Measurements from ENCODE around the gene LRRC10B. TPM values are rescaled to one million over a fixed set of nuclear protein-coding genes. Genes with fewer than 3 reads are reported as not detected.
A peak's percentile ranks its signal among the peaks of the same experiment; 100 is the strongest.

Gene LRRC10B
- total and polyA plus RNA-seq, 2 of the 8 experiments (the other 6 are each of a cell fraction or from before 2014, with no cell fraction given) = 0.47 to 0.71 TPM

GRCh38 chr11:61541598-61541997 is 33.0 kb downstream of the LRRC10B start:
- Histone ChIP-seq H3K36me3 (ENCODE audit: control insufficient read depth in 2 of 4, insufficient read depth in 4 of 4, low read length in 3 of 4) (no peaks in the 10 kb centered on the region), H3K9ac (replicated peaks in 1 of 4; ENCODE audit: extremely low read depth in 1 of 4, low read depth in 3 of 4, low read length in 3 of 4) (no peak overlapping the region), H2BK15ac (ENCODE audit: low read length) (peak overlapping the region; percentile 98), H3K4me3 (ENCODE audit: extremely low read depth in 1 of 4, insufficient read depth in 2 of 4, low read depth in 3 of 4, low read length in 4 of 4) (no peak overlapping the region), H2BK120ac (replicated peaks; ENCODE audit: low read depth, low read length) (no peak overlapping the region), H3K56ac (replicated peaks; ENCODE audit: insufficient read length, low read depth, low read length) (no peak overlapping the region), H3K14ac (ENCODE audit: insufficient read length) (no peak overlapping the region), H3K27me3 (replicated peaks in 1 of 4; ENCODE audit: control insufficient read depth in 3 of 4, extremely low read depth in 1 of 4, insufficient read depth in 3 of 4, low read length in 3 of 4) (no peaks in the 10 kb centered on the region; a peak in 1 of 7 replicates), H2AK5ac (ENCODE audit: low read depth, low read length) (no peak overlapping the region), H2BK20ac (ENCODE audit: low read length) (0 out of 2 replicates have a peak overlapping the region, but pooled peaks have one; percentile 86), H3K79me1 (ENCODE audit: low read depth, low read length) (no peaks in the 10 kb centered on the region), H2BK12ac (ENCODE audit: low read depth, low read length) (peak overlapping the region; percentile 86; the same call in 1 of the 2 replicates), H2AFZ (ENCODE audit: low read length) (no peak overlapping the region), H4K20me1 (replicated peaks in 1 of 2; ENCODE audit: control insufficient read depth in 1 of 2, insufficient read depth in 2 of 2, low read length in 2 of 2) (peaks cover 0 to 2% of the 10 kb centered on the region in 2 experiments), H4K8ac (ENCODE audit: extremely low read depth, insufficient read depth, low read length) (no peak overlapping the region), H3K23ac (ENCODE audit: insufficient read length) (no peak overlapping the region), H2BK5ac (ENCODE audit: low read depth, low read length) (peak overlapping the region; percentile 88; the same call in 1 of the 2 replicates), H3K9me3 (ENCODE audit: insufficient read depth in 2 of 2, low read depth in 1 of 2, low read length in 1 of 2) (no peaks in the 10 kb centered on the region; a peak in 1 of 4 replicates), H3K79me2 (ENCODE audit: control insufficient read depth in 1 of 2, insufficient read depth in 2 of 2, low read length in 2 of 2) (no peaks in the 10 kb centered on the region), H3K4ac (replicated peaks; ENCODE audit: insufficient read length, low read depth, low read length) (no peak overlapping the region), H4K5ac (ENCODE audit: insufficient read length, low read depth, low read length) (no peak overlapping the region), H3K18ac (ENCODE audit: extremely low read depth, low read length) (peak overlapping the region; percentile 99; the same call in 1 of the 2 replicates), H4K91ac (replicated peaks; ENCODE audit: insufficient read length, low read length) (peak overlapping the region; percentile 95), H3K4me1 (replicated peaks in 1 of 4; ENCODE audit: control insufficient read depth in 3 of 4, insufficient read depth in 4 of 4, low read length in 3 of 4) (peaks cover 5 to 35% (median 18%) of the 10 kb centered on the region in 4 experiments), H3K27ac (ENCODE audit: low read depth, low read length) (no peak overlapping the region), H3K23me2 (ENCODE audit: low read depth, low read length) (no peaks in the 10 kb centered on the region), H3K4me2 (ENCODE audit: insufficient read depth in 1 of 2, low read depth in 2 of 2, low read length in 2 of 2) (peak overlapping the region; percentile 39 to 44; a peak in 3 of 4 replicates)
- 18% methylated on average over 1 of the region's 3 CpGs; no CpG with 5 or more reads in 1 of the 2 experiments for WGBS, 2 experiments (ENCODE audit: extremely low coverage in 1 of 2, insufficient coverage in 1 of 2, insufficient read length in 1 of 2, insufficient replicate concordance in 2 of 2, low coverage in 1 of 2, low lambda C conversion rate in 2 of 2, missing lambda C conversion rate in 1 of 2)
- CTCF ChIA-PET (ENCODE audit: partially characterized antibody) = interaction anchor here (0.6 to 23.7 kb wide), 12 partner anchors 10 to 108 kb away, joined by 3 to 330 read pairs (median 12); no protein-coding TSS in a partner anchor
- POLR2A ChIA-PET (ENCODE audit: partially characterized antibody) = interaction anchor here (0.7 to 1.6 kb wide), 4 partner anchors 11 to 180 kb away, joined by 3 to 5 read pairs (median 4); partner anchors contain the start of genes CYB561A3 and TMEM138
- DNase-seq (ENCODE audit: low read depth in 1 of 2, low spot score in 2 of 2) = no peak
- no peak for FAIRE-seq
- TF ChIP-seq CHD1 (IDR thresholded peaks at IDR 0.05; ENCODE audit: low read depth, low read length) = no peak
- TF ChIP-seq EZH2 (IDR thresholded peaks at IDR 0.05; ENCODE audit: low read depth, low read length, severe bottlenecking) = no peak
- no peak for TF ChIP-seq BACH1 (IDR thresholded peaks at IDR 0.05; ENCODE audit: low read length)
- no peak for TF ChIP-seq CTBP2 (IDR thresholded peaks at IDR 0.05; ENCODE audit: borderline replicate concordance, insufficient read depth, insufficient read length, low read length)
- TF ChIP-seq GABPA (IDR thresholded peaks at IDR 0.05; ENCODE audit: borderline replicate concordance, insufficient read depth, low read length) = no peak
- no peak for TF ChIP-seq EGR1 (IDR thresholded peaks at IDR 0.05; ENCODE audit: borderline replicate concordance, low read depth, low read length)
- TF ChIP-seq E2F6 (IDR thresholded peaks at IDR 0.05) = peak; percentile 1; the same call in 1 of the 2 replicates
- no peak for TF ChIP-seq SAP30 (IDR thresholded peaks at IDR 0.05; ENCODE audit: insufficient read depth, insufficient replicate concordance, low read length)
- TF ChIP-seq GTF2F1 (IDR thresholded peaks at IDR 0.05; ENCODE audit: borderline replicate concordance, low read depth, low read length) = no peak
- no peak for TF ChIP-seq YY1 (IDR thresholded peaks at IDR 0.05; ENCODE audit: low read depth, low read length)
- TF ChIP-seq MAFK (IDR thresholded peaks at IDR 0.05; ENCODE audit: low read depth, low read length) = no peak
- TF ChIP-seq RBBP5 (IDR thresholded peaks at IDR 0.05; ENCODE audit: borderline replicate concordance, low read depth, low read length) = 0 out of 2 replicates have a peak, but pooled peaks have one; percentile 34
